CMK (cell line): ENCODE measurements around the gene S100A1.
"Not testable (repeated sequence)": the region's sequence is repeated elsewhere in the genome, so short reads cannot be mapped to it uniquely, and the experiment has no call there.

Source experiments
- DNase-seq: peaks from one replicate; pipeline ENCODE4 v3.0.0-alpha.2; 2010; ENCODE audit warnings: low read depth

Gene S100A1

DNA sequence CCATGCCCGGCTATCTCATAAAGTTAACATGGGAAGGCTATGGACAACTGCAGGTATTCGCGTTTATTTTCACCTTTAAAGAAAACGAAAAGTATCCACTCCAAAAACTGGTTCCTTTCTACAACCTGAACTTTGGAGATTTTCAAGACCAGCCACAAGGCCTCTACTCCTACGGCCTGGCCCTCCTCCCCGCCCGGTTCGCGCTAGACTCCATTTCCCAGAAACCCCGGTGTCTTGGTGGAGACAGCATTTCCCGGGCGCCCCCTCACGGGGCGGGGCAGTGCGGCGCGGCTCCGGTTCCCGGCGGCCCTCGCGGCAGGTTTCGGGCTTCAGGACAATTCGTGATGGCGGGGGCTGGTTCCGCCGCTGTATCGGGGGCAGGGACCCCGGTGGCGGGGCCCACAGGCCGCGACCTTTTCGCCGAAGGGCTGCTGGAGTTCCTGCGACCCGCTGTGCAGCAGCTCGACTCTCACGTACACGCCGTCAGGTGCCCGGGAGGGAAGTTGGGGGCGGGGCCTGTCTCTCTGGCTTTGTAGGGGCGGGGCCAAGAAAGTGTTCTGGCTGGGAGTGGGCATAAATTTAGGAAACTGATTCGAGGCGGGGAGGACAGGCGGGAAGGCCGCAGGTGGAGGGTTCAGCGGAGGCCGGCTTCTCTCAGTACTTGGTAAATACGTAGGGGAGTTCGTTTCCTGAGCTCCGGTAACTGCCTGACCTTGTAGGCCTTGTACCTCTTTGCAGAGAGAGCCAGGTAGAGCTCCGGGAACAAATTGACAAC, 30.4 kb downstream of the S100A1 start, which contains the start of gene SNAPIN:
Gene SNAPIN (plus strand): TSS at position 304 of the 775 bp plus-strand sequence. CDS start 41 bp downstream, at position 345.
- peak; percentile 58 for DNase-seq

- no peak for DNase-seq
These were observed 30.9 kb downstream of the S100A1 start for GRCh38 chr1:153659175-153659534.

GRCh38 chr1:153659656-153660055, 31.4 kb downstream of the S100A1 start:
- no peak for DNase-seq

DNA sequence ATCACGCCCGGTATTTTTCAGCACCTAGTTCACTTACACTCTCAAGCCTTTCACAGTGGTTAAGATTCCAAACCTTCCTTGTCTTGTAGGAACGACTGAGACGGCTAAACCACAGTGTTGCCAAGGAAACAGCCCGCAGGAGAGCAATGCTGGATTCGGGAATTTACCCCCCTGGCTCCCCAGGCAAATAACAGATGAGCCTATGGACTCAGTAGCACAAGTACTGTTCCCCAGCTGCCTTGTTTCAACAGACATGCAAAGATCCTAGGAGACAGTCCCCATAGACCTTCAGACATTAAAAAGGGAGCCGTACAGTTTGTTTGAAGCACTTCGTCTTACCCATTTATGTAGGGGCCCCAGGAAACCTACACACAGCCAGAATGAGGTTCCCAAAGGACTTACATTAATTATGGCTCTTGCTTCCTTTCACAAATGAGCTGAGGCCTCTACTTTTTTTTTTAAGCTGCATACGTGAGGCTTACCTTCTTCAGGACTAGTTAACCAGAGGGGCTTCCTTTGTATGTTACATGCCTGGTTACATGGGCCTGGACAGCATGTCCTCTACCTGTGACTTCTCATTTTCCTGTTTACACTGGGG, 33.0 kb downstream of the S100A1 start:
- DNase-seq, result no peak

DNA sequence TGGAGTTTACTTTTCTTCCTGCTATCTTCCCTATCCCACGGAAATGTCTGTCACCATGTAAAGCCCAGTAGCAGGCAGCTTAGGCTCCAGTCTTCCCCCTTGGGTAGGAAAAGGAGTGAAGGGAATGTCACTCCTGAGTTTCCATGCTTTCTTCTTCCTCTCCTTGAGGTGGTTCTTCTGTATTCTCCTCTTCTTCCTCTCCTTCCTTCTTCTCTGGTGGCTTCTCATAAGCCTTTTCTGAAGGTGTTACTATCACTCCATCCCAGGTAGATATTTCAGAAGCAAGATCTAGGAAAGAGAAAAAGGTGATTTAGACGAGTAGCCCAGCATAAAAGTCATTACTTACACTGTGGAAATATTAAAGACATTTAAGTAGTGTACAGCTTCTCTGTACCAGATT, 34.0 kb downstream of the S100A1 start:
- no peak for DNase-seq

GRCh38 chr1:153663211-153663610, 35.0 kb downstream of the S100A1 start:
- no peak for DNase-seq

GRCh38 chr1:153667439-153667838, 39.2 kb downstream of the S100A1 start:
- no peak for DNase-seq

DNA sequence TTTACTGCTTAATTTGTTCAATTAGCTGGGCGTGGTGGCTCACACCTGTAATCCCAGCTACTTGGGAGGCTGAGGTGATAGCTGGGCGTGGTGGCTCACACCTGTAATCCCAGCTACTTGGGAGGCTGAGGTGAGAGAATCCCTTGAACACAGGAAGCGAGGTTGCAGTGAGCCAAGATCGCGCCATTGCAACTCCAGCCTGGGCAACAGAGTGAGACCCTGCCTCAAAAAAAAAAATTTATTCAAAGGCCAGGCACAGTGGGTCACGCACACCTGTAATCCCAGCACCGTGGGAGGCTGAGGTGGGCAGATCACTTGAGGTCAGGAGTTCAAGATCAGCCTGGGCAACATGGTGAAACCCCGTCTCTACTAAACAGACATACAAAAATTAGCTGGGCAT, 40.4 kb downstream of the S100A1 start:
- not testable (repeated sequence) for DNase-seq

DNA sequence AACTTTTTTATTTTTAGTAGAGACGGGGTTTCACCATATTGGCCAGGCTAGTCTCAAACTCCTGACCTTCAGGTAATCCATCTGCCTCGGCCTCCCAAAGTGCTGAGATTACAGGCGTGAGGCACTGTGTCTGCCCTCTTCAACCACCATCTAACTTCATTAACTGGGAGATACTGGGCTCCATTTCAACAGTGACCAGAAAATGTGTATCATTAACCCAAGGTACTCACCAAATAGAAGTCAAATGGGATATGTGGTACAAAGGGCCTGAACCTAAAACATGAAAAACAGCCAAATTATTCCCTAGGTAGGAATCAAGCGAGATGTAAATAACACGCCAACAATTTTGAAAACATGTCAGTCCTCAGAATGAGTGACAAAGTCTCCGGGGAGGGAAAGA, 41.4 kb downstream of the S100A1 start:
- no peak for DNase-seq

GRCh38 chr1:153670257-153670858, 42.1 kb downstream of the S100A1 start:
- no peak for DNase-seq

GRCh38 chr1:153670859-153671627, 42.8 kb downstream of the S100A1 start, which contains the start of gene ILF2:
TSS of gene ILF2 (minus strand) at chr1:153670993. CDS start at chr1:153670922, 71 bp downstream.
- peak; percentile 98 for DNase-seq

- DNase-seq, result not testable (repeated sequence)
These were observed 43.6 kb downstream of the S100A1 start for GRCh38 chr1:153671628-153672353.

DNA sequence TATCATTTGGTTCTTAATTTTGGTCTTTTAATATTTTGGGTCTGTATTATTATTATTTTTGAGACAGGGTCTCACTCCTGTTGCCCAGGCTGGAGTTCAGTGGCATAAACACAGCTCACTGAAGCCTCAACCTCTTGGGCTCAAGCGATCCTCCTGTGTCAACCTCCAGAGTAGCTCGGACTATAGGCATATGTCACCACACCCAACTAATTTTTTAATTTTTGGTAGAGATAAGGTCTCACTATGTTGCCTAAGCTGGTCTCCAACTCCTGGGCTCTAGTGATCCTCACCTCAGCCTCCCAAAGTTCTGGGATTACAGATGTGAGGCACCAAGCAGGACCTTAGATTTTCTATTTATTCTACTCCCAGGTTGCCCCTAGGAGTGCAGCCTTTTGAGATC, 45.3 kb downstream of the S100A1 start:
- DNase-seq, result no peak

GRCh38 chr1:153677718-153678518, 49.7 kb downstream of the S100A1 start:
- no peak for DNase-seq

GRCh38 chr1:153678519-153679336, 50.5 kb downstream of the S100A1 start, which contains the start of gene NPR1:
TSS of gene NPR1 (plus strand) at chr1:153678688. CDS start at chr1:153679109, 421 bp downstream.
- no peak for DNase-seq

GRCh38 chr1:153679337-153680119, 51.3 kb downstream of the S100A1 start:
- DNase-seq, result no peak

DNA sequence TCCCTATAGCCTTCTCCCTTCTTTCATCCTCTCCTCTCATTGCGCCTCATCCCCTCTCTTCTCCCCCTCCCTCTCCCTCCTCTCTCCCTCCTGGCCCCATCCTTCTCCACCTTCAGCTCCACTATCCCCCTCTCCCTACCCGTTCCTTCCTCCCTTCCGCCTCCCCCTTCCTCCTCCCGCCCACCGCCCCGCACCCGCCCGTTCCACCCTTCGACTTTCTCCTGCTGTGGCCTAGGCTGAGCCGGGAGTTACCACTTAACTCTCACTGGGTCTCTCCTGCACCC, 51.8 kb downstream of the S100A1 start:
- no peak for DNase-seq
